ENCODE data around the gene RBBP7. TPM values are rescaled to one million over a fixed set of nuclear protein-coding genes. Genes with fewer than 3 reads are reported as not detected.

RBBP7 gene
- total RNA-seq (100 to 1,000 TPM in 8 of 10 donors, 10 to 100 TPM in 2; 88.3 to 125 (median 110) TPM), polyA plus RNA-seq (10 to 100 TPM; 84.6 to 92.6 TPM)
- long read RNA-seq, donor 1, transcript RBBP7-202 (12 exons, 2,036 nt) = minor isoform, 10 of 159 reads
- long read RNA-seq, donor 1, transcript RBBP7-203 (12 exons, 2,333 nt) = major isoform, 129 of 159 reads
- long read RNA-seq, donor 1, partial matches to known transcripts = 5 of 159 reads
- long read RNA-seq, donor 1, other reads (novel, unspliced or antisense) = 11 of 159 reads
- long read RNA-seq, donor 2, transcript RBBP7-202 (12 exons, 2,036 nt) = minor isoform, 8 of 146 reads
- long read RNA-seq, donor 2, transcript RBBP7-204 (12 exons, 1,904 nt) = minor isoform, 7 of 146 reads
- long read RNA-seq, donor 2, transcript RBBP7-203 (12 exons, 2,333 nt) = major isoform, 118 of 146 reads
- long read RNA-seq, donor 2, partial matches to known transcripts = 4 of 146 reads
- long read RNA-seq, donor 2, other reads (novel, unspliced or antisense) = 9 of 146 reads
- long read RNA-seq, donor 3, transcript RBBP7-204 (12 exons, 1,904 nt) = minor isoform, 5 of 350 reads
- long read RNA-seq, donor 3, transcript RBBP7-202 (12 exons, 2,036 nt) = minor isoform, 11 of 350 reads
- long read RNA-seq, donor 3, transcript RBBP7-203 (12 exons, 2,333 nt) = major isoform, 303 of 350 reads
- long read RNA-seq, donor 3, partial matches to known transcripts = 13 of 350 reads
- long read RNA-seq, donor 3, other reads (novel, unspliced or antisense) = 18 of 350 reads

GRCh38 chrX:16870095-16870861 lies at the start of gene RBBP7:
Gene RBBP7 (minus strand): TSS chrX:16870362. CDS start chrX:16870053, 309 bp downstream.
- intact Hi-C loops (cut with DNase I) = no loop called here
- peak within 1 kb of the TSS; percentile 50 to 70 (median 64) for H3K4me3 ChIP-seq
- H3K4me1 ChIP-seq = peaks cover 0 to 41% (median 23%) of the 10 kb centered on the region in 9 donors
- peaks cover 0 to 88% (median 0%) of the 10 kb centered on the region in 7 donors for H3K27me3 ChIP-seq
- H3K9me3 ChIP-seq = no peaks in the 10 kb centered on the region
- no peak for TF ChIP-seq CTCF (IDR thresholded peaks at IDR 0.05)
- H3K36me3 ChIP-seq = peaks cover 0 to 10% (median 0%) of the 10 kb centered on the region in 9 donors
- peak; percentile 90 to 92 for DNase-seq
- peak within 1 kb of the TSS; percentile 84 to 95 (median 90) for H3K27ac ChIP-seq
- WGBS, 2 donors = 0 to 3% methylated on average over 12 to 61 of the region's 84 CpGs
- peak; percentile 96 to 98 (median 97) for ATAC-seq

GRCh38 chrX:16918979-16919378 lies 48.8 kb upstream of the RBBP7 start:
- no peaks in the 10 kb centered on the region for H3K4me1 ChIP-seq
- no peaks in the 10 kb centered on the region for H3K36me3 ChIP-seq
- no peak overlapping the region for H3K27ac ChIP-seq
- intact Hi-C loops (cut with DNase I) = no loop called here
- H3K27me3 ChIP-seq = peaks cover 0 to 59% (median 0%) of the 10 kb centered on the region in 7 donors
- no peaks in the 10 kb centered on the region for H3K9me3 ChIP-seq
- H3K4me3 ChIP-seq = no peak overlapping the region
- no peak for DNase-seq
- no peak for TF ChIP-seq CTCF (IDR thresholded peaks at IDR 0.05)
- ATAC-seq = no peak

- H3K9me3 ChIP-seq = no peaks in the 10 kb centered on the region
- ATAC-seq (no peak), DNase-seq (no peak)
- no peak overlapping the region for H3K27ac ChIP-seq
- H3K36me3 ChIP-seq = no peaks in the 10 kb centered on the region
- TF ChIP-seq CTCF (IDR thresholded peaks at IDR 0.05) = no peak
- WGBS, 2 donors = 92 to 99% methylated on average over 6 of the region's 6 CpGs
- intact Hi-C loops (cut with DNase I) = no loop called here
- H3K27me3 ChIP-seq = peaks cover 0 to 67% (median 0%) of the 10 kb centered on the region in 7 donors
- no peaks in the 10 kb centered on the region for H3K4me1 ChIP-seq
- no peak overlapping the region for H3K4me3 ChIP-seq
These were observed 47.0 kb upstream of the RBBP7 start for GRCh38 chrX:16917120-16917519.

GRCh38 chrX:16916561-16916960 lies 46.4 kb upstream of the RBBP7 start:
- DNase-seq = no peak
- ATAC-seq = no peak

More at GRCh38 chrX:16916561-16916960, 46.4 kb upstream of the RBBP7 start:
- Histone ChIP-seq H3K4me3 (no peak overlapping the region), H3K27ac (no peak overlapping the region), H3K4me1 (no peaks in the 10 kb centered on the region), H3K36me3 (no peaks in the 10 kb centered on the region), H3K9me3 (no peaks in the 10 kb centered on the region), H3K27me3 (peaks cover 0 to 71% (median 0%) of the 10 kb centered on the region in 7 donors)
- TF ChIP-seq CTCF (IDR thresholded peaks at IDR 0.05) = no peak
- WGBS, 2 donors = 89 to 90% methylated on average over 3 to 5 of the region's 5 CpGs
- intact Hi-C loops (cut with DNase I) = no loop called here

Data from heart right ventricle (tissue), 16 donors.